ENCODE results near the gene CDK5. TPM values are rescaled to one million over a fixed set of nuclear protein-coding genes. Genes with fewer than 3 reads are reported as not detected.

The CDK5 gene
- total and polyA plus RNA-seq, 3 experiments from 2014 or later: 14.3 to 23.2 (median 20.5) TPM

- peak in 1 of 5 donors; percentile 47 for DNase-seq
- no peaks in the 10 kb centered on the region for H3K27me3 ChIP-seq (ENCODE audit: insufficient read depth, low read length, poor library complexity, severe bottlenecking)
- peaks cover 42% of the 10 kb centered on the region for H3K4me1 ChIP-seq (ENCODE audit: insufficient read depth, low read length)
- peak overlapping the region; percentile 54 to 93 (median 90) for H3K27ac Mint-ChIP-seq
- peak overlapping the region; percentile 83 to 96 (median 86) for H3K4me3 Mint-ChIP-seq
- no peaks in the 10 kb centered on the region for H3K9me3 Mint-ChIP-seq
- CTCF ChIA-PET: interaction anchor here (0.9 to 1.4 kb wide), 5 partner anchors 10 to 31 kb away, joined by 3 to 7 read pairs (median 3); no protein-coding TSS in a partner anchor
- peaks cover 24 to 60% (median 34%) of the 10 kb centered on the region in 3 donors for H3K4me1 Mint-ChIP-seq
- H3K4me3 ChIP-seq (ENCODE audit: low read length): peak overlapping the region; percentile 92
- H3K36me3 ChIP-seq (ENCODE audit: insufficient read depth, low read length): no peaks in the 10 kb centered on the region
- H3K9me3 ChIP-seq (ENCODE audit: low read length): no peaks in the 10 kb centered on the region
- H3K27ac ChIP-seq (ENCODE audit: low read depth, low read length): peak overlapping the region; percentile 89
- peaks cover 0 to 38% (median 0%) of the 10 kb centered on the region in 3 donors for H3K36me3 Mint-ChIP-seq
- POLR2A ChIA-PET: interaction anchor here (0.6 to 1.4 kb wide), 6 partner anchors 8 to 66 kb away, joined by 3 to 10 read pairs (median 3); partner anchors contain the start of gene CDK5
- H3K27me3 Mint-ChIP-seq: peaks cover 0 to 6% of the 10 kb centered on the region in 2 donors
Measured at GRCh38 chr7:151080067-151080521, 22.4 kb upstream of the CDK5 start.

- peak overlapping the region; percentile 92 for H3K4me3 ChIP-seq (ENCODE audit: low read length)
- POLR2A ChIA-PET: no interaction called here
Measured at GRCh38 chr7:151079199-151079910, 21.7 kb upstream of the CDK5 start.

GRCh38 chr7:151078233-151079040 is 20.7 kb upstream of the CDK5 start:
- Mint-ChIP-seq H3K4me1 (peaks cover 17 to 45% (median 23%) of the 10 kb centered on the region in 3 donors), H3K27me3 (peaks cover 0 to 2% of the 10 kb centered on the region in 2 donors), H3K9me3 (no peaks in the 10 kb centered on the region), H3K4me3 (peak overlapping the region; percentile 81 to 96 (median 84)), H3K27ac (peak overlapping the region; percentile 65 to 94 (median 86)), H3K36me3 (peaks cover 0 to 51% (median 0%) of the 10 kb centered on the region in 3 donors)
- Histone ChIP-seq H3K4me1 (ENCODE audit: insufficient read depth, low read length) (peaks cover 34% of the 10 kb centered on the region), H3K36me3 (ENCODE audit: insufficient read depth, low read length) (no peaks in the 10 kb centered on the region), H3K9me3 (ENCODE audit: low read length) (no peaks in the 10 kb centered on the region), H3K4me3 (ENCODE audit: low read length) (no peak overlapping the region), H3K27me3 (ENCODE audit: insufficient read depth, low read length, poor library complexity, severe bottlenecking) (no peaks in the 10 kb centered on the region), H3K27ac (ENCODE audit: low read depth, low read length) (no peak overlapping the region)
- peak in 1 of 5 donors; percentile 41 for DNase-seq
- POLR2A ChIA-PET: no interaction called here
- CTCF ChIA-PET: interaction anchor here (0.8 to 1.2 kb wide), 2 partner anchors 10 to 60 kb away, joined by 3 to 4 read pairs; no protein-coding TSS in a partner anchor

More at GRCh38 chr7:151079199-151079910, 21.7 kb upstream of the CDK5 start:
- H3K27ac ChIP-seq (ENCODE audit: low read depth, low read length): peak overlapping the region; percentile 89
- no peaks in the 10 kb centered on the region for H3K9me3 ChIP-seq (ENCODE audit: low read length)
- peaks cover 39% of the 10 kb centered on the region for H3K4me1 ChIP-seq (ENCODE audit: insufficient read depth, low read length)
- Mint-ChIP-seq H3K9me3 (no peaks in the 10 kb centered on the region), H3K36me3 (peaks cover 0 to 44% (median 0%) of the 10 kb centered on the region in 3 donors), H3K27me3 (peaks cover 0 to 2% of the 10 kb centered on the region in 2 donors), H3K27ac (peak overlapping the region; percentile 64 to 93 (median 88)), H3K4me1 (peaks cover 20 to 54% (median 28%) of the 10 kb centered on the region in 3 donors), H3K4me3 (peak overlapping the region; percentile 83 to 96 (median 86))
- peak in 1 of 5 donors; percentile 49 for DNase-seq
- CTCF ChIA-PET: interaction anchor here (1.2 kb wide), 1 partner anchor 61 kb away, joined by 4 read pairs; no protein-coding TSS in a partner anchor
- no peaks in the 10 kb centered on the region for H3K27me3 ChIP-seq (ENCODE audit: insufficient read depth, low read length, poor library complexity, severe bottlenecking)
- no peaks in the 10 kb centered on the region for H3K36me3 ChIP-seq (ENCODE audit: insufficient read depth, low read length)

GRCh38 chr7:151077705-151078232 is 20.1 kb upstream of the CDK5 start:
- CTCF ChIA-PET: interaction anchor here (0.8 to 1.3 kb wide), 2 partner anchors 9 to 50 kb away, joined by 3 read pairs; partner anchors contain the start of gene ABCB8
- POLR2A ChIA-PET: no interaction called here
- no peaks in the 10 kb centered on the region for H3K9me3 ChIP-seq (ENCODE audit: low read length)
- Mint-ChIP-seq H3K27me3 (peaks cover 0 to 2% of the 10 kb centered on the region in 2 donors), H3K27ac (peak overlapping the region in 7 of 8 donors; percentile 35 to 94 (median 82)), H3K4me1 (peaks cover 15 to 40% (median 20%) of the 10 kb centered on the region in 3 donors), H3K4me3 (peak overlapping the region in 6 of 7 donors; percentile 45 to 81 (median 68)), H3K9me3 (no peaks in the 10 kb centered on the region), H3K36me3 (peaks cover 0 to 50% (median 0%) of the 10 kb centered on the region in 3 donors)
- no peaks in the 10 kb centered on the region for H3K27me3 ChIP-seq (ENCODE audit: insufficient read depth, low read length, poor library complexity, severe bottlenecking)
- H3K36me3 ChIP-seq (ENCODE audit: insufficient read depth, low read length): no peaks in the 10 kb centered on the region
- DNase-seq: no peak
- H3K4me1 ChIP-seq (ENCODE audit: insufficient read depth, low read length): peaks cover 34% of the 10 kb centered on the region
- no peak overlapping the region for H3K4me3 ChIP-seq (ENCODE audit: low read length)
- no peak overlapping the region for H3K27ac ChIP-seq (ENCODE audit: low read depth, low read length)

GRCh38 chr7:151076863-151077704 is 19.4 kb upstream of the CDK5 start:
- Histone ChIP-seq H3K4me1 (ENCODE audit: insufficient read depth, low read length) (peaks cover 27% of the 10 kb centered on the region), H3K27ac (ENCODE audit: low read depth, low read length) (no peak overlapping the region), H3K4me3 (ENCODE audit: low read length) (no peak overlapping the region), H3K27me3 (ENCODE audit: insufficient read depth, low read length, poor library complexity, severe bottlenecking) (no peaks in the 10 kb centered on the region), H3K9me3 (ENCODE audit: low read length) (no peaks in the 10 kb centered on the region), H3K36me3 (ENCODE audit: insufficient read depth, low read length) (no peaks in the 10 kb centered on the region)
- DNase-seq: no peak
- peaks cover 12 to 35% (median 17%) of the 10 kb centered on the region in 3 donors for H3K4me1 Mint-ChIP-seq
- H3K27ac Mint-ChIP-seq: no peak overlapping the region
- H3K4me3 Mint-ChIP-seq: peak overlapping the region in 1 of 7 donors; percentile 36
- H3K9me3 Mint-ChIP-seq: no peaks in the 10 kb centered on the region
- ChIA-PET CTCF (interaction anchor here (0.6 to 1.3 kb wide), 2 partner anchors 19 to 49 kb away, joined by 3 read pairs; partner anchors contain the start of gene ABCB8), POLR2A (interaction anchor here (2.0 kb wide), 1 partner anchor 18 kb away, joined by 6 read pairs; the partner anchor contains the start of gene SLC4A2)
- H3K27me3 Mint-ChIP-seq: peaks cover 0 to 2% of the 10 kb centered on the region in 2 donors
- peaks cover 0 to 49% (median 0%) of the 10 kb centered on the region in 3 donors for H3K36me3 Mint-ChIP-seq

- DNase-seq: no peak
- ChIA-PET POLR2A (interaction anchor here (2.0 kb wide), 1 partner anchor 17 kb away, joined by 6 read pairs; the partner anchor contains the start of gene SLC4A2), CTCF (no interaction called here)
- Histone ChIP-seq H3K9me3 (ENCODE audit: low read length) (no peaks in the 10 kb centered on the region), H3K36me3 (ENCODE audit: insufficient read depth, low read length) (no peaks in the 10 kb centered on the region), H3K27me3 (ENCODE audit: insufficient read depth, low read length, poor library complexity, severe bottlenecking) (no peaks in the 10 kb centered on the region), H3K4me1 (ENCODE audit: insufficient read depth, low read length) (peaks cover 18% of the 10 kb centered on the region), H3K27ac (ENCODE audit: low read depth, low read length) (no peak overlapping the region), H3K4me3 (ENCODE audit: low read length) (no peak overlapping the region)
- Mint-ChIP-seq H3K36me3 (peaks cover 0 to 54% (median 0%) of the 10 kb centered on the region in 3 donors), H3K9me3 (no peaks in the 10 kb centered on the region), H3K4me1 (peaks cover 10 to 27% (median 17%) of the 10 kb centered on the region in 3 donors), H3K27me3 (peaks cover 0 to 2% of the 10 kb centered on the region in 2 donors), H3K4me3 (no peak overlapping the region), H3K27ac (peak overlapping the region in 1 of 8 donors; percentile 89)
Measured at GRCh38 chr7:151075978-151076426, 18.3 kb upstream of the CDK5 start.

- H3K9me3 Mint-ChIP-seq: no peaks in the 10 kb centered on the region
- no peak for DNase-seq
- H3K4me3 ChIP-seq (ENCODE audit: low read length): no peak overlapping the region
- ChIA-PET CTCF (no interaction called here), POLR2A (interaction anchor here (2.0 kb wide), 1 partner anchor 17 kb away, joined by 6 read pairs; the partner anchor contains the start of gene SLC4A2)
- no peaks in the 10 kb centered on the region for H3K36me3 ChIP-seq (ENCODE audit: insufficient read depth, low read length)
- H3K27ac Mint-ChIP-seq: peak overlapping the region in 3 of 8 donors; percentile 22 to 61 (median 37)
- H3K27me3 Mint-ChIP-seq: peaks cover 0 to 2% of the 10 kb centered on the region in 2 donors
- H3K36me3 Mint-ChIP-seq: peaks cover 0 to 56% (median 0%) of the 10 kb centered on the region in 3 donors
- no peaks in the 10 kb centered on the region for H3K9me3 ChIP-seq (ENCODE audit: low read length)
- no peaks in the 10 kb centered on the region for H3K27me3 ChIP-seq (ENCODE audit: insufficient read depth, low read length, poor library complexity, severe bottlenecking)
- peaks cover 15% of the 10 kb centered on the region for H3K4me1 ChIP-seq (ENCODE audit: insufficient read depth, low read length)
- peaks cover 10 to 24% (median 17%) of the 10 kb centered on the region in 3 donors for H3K4me1 Mint-ChIP-seq
- H3K27ac ChIP-seq (ENCODE audit: low read depth, low read length): no peak overlapping the region
- peak overlapping the region in 1 of 7 donors; percentile 58 for H3K4me3 Mint-ChIP-seq
Measured at GRCh38 chr7:151075662-151075971, 17.9 kb upstream of the CDK5 start.
